Iris pigment epithelial cell (primary cell): ENCODE results near the gene GNB1.
"Not testable (repeated sequence)": the region's sequence is repeated elsewhere in the genome, so short reads cannot be mapped to it uniquely, and the experiment has no call there.

ENCODE experiments used
- DNase-seq: peaks from one replicate; pipeline ENCODE4 v3.0.0-alpha.2; 2011; ENCODE audit warnings: low read depth

The GNB1 gene

DNA sequence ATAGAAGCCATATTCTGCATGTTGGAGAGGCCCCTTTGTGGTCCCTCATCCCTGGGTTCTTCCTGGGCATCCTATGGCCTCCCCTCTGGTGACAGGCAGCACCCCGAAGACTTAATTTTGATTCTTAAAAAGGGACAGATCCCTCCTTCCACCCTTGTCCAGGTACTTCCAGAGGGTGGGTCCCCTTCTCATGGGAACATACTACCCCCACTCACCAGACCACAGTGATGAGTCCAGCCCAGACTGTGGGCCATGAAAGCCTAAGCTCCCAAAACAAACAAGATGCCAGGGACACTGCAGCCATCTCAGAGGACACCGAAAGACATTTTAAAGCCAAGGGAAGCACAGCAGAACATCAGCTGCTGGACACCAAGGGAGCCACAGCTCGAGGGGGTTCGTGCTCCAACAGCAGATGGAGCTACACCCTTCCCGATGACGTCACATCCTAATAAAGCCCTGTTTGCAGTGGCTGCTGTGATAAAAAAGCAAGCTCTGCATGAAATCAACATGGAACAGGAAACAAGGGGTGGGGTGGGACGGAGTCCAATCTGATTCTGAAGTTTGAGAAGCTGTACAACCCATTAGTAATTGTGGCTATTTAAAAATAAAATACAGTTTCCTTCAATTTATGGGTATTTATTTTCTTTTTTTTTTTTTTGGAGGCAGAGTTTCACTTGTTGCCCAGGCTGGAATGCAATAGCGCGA lies 32.4 kb downstream of the GNB1 start:
- peak; percentile 88 for DNase-seq

DNA sequence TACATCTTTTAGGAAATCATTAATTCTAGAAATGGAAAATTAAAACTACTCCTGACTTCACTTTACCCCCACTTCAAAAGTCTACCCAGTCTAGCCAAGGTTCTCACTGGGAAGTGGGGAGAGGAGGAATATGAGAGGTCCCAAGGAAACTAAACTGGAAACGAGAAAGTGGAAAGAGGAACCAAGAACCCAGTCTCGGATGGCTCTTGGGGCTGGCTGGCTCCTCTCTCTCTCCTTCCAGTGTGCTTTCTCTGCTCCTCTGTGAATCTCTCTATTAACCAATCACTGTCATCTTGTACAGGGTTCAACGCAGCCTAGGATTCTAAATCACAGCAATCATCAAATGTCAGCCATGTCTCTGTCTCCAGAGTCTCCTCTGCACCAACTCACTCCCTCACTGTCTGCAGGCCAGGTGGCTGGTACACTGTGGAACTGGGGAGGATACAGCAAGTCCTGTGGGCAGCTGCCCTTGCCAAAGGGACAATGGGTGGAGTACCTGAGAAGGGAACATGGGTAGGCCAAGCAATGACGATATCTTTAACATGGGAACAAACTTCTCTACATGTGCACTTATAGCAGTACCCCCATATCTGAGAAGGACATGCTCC lies 33.7 kb downstream of the GNB1 start:
- DNase-seq: no peak

DNA sequence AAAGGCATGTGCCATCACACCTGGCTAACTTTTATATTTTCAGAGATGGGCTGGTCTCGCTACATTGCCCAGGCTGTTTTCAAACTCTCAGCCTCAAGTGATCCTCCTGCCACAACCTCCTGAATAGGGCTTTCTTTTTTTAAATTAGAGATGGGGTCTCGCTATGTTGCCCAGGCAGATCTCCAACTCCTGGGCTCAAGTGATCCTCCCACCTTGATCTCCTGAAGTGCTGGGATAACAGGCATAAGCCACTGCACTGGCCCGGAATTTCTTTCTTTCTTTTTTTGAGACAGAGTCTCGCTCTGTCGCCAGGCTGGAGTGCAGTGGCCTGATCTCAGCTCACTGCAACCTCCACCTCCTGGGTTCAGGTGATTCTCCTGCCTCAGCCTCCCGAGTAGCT lies 34.7 kb downstream of the GNB1 start:
- DNase-seq: not testable (repeated sequence)

DNA sequence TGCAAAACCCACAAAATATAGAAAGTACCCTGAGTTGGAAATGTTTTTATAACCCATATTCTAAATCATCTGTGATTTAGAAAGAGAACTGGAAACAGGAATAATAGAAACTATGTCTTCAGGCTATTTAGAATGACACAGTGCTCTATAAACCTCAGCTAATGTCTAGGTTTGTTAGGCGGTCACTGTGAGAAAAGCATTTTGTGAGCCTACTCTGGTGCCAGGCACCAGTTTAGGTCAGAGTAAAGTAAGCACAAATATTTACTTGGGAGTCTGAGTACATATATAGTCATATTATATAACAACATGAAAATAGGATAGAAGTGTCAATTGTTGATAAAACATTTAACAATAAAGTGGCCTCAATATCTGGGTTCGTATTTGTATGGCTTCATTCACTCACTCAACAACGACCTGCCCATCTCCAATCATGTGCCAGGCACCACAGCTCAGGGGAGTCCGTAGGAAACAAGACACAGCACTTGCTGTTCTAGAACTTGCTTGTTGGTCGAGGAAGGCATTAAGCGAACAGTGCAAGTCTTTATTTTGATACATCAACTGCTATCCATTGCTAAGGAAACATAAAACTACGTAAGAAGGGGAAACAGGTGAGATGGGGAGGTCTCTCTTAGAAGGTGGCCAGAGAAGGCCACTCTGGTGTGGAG lies 37.2 kb downstream of the GNB1 start:
- no peak for DNase-seq

DNA sequence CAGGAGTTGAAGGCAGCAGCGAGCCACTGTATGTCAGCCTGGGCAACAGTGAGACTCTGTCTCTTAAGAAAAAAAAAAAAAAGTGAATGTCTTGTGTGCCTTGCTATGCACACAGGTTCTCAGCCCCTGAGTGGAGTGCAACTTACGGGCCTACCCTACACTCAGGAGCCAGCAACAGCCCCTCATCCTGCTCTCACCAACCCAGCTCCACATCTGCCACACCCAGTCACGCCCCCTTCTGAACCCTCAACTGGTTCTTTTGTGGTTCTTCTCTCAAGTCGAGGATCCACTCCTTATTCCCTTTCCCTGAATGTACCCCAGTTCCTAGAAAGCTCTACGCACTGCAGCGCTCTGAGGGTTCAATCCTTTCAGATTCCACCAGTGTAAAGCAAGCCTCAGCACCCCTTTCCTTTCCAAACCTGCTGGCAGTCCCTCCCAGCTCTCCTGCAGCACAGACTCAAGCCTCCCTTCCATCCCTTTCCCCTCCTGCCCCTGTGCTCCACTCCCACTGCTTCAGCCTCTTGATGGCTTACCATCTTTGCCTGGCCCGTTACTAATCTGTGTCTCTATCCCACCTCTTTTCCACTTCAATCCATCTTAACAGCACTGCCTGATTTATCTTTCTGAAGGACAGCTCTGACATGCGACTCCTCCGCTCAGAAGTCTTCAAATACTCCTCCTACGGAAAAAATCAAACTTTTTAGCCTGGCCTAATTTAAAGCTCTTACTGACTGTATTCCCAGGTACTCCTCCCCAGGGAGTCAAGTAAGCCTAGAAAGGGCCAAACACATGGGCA lies 38.1 kb downstream of the GNB1 start:
- DNase-seq: no peak

DNA sequence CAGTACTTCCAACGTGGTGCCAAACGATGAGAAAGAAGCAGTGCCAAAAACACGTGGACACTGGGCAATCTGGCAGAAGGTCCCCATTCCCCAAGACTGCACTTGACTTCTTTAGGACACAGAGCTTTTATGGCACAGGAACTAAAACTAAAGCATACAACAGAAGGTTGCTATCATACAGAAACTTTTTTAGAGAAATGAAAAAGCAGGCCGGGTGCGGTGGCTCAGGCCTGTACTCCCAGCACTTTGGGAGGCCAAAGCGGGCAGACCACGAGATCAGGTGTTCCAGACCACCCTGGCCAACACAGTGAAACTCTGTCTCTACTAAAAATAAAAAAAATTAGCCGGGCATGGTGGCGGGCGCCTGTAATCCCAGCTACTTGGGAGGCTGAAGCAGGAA lies 43.0 kb downstream of the GNB1 start:
- DNase-seq: no peak

DNA sequence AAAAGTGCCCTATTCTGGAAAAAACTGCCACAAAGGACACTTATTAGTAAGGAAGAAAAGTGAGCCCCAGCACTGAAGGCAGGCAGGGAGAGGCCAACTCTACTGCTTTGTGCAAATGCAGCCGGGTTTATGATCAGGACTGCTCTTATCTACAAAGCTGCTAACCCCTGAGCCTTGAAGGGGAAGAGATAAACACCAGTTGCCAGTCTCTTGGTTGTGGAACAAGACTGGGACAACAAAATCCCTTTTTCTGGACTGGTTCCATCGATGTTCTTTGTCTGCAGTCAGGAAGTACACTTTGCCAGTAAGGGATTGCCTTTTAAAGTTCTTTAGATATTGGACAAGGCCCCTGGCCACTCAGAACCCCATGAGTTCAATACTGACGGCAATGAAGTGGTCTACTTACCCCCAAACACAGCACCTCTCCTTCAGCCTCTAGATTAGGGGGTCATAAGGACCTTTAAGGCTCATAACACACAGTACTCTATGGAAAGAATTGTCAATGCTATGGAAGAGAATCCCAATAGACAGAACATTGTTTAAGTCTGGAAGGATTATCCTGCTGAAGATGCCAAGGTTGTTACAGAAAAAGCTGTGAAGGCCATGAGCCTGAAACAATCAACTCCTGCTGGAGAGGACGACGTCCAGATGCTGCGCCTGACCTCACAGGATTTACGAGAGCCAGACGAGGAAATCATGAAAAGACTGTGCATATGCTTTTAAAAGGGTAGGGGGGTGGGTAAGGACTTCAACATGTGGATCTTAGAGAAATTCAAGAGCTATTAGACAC lies 43.6 kb downstream of the GNB1 start:
- DNase-seq: no peak

DNA sequence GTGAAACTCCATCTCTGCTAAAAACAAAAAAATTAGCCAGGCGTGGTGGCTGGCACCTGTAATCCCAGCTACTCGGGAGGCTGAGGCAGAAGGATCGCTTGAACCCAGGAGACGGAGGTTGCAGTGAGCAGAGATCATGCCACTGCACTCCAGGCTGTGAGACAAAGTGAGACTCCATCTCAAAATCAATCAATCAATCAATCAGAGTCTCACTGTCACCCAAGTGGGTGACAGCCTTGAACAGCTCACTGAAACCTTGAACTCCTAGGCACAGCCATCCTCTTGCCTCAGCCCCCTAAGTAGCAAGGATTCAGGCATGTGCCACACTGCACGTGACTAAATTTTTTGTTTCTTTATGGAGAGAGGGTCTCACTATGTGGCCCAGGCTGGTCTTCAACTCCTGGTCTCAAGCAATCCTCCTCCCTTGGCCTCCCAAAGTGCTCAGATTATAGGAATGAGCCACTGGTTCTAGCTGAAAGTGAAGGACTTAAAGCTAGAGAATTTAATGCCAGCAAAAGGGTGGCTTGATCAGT lies 44.4 kb downstream of the GNB1 start:
- no peak for DNase-seq

DNA sequence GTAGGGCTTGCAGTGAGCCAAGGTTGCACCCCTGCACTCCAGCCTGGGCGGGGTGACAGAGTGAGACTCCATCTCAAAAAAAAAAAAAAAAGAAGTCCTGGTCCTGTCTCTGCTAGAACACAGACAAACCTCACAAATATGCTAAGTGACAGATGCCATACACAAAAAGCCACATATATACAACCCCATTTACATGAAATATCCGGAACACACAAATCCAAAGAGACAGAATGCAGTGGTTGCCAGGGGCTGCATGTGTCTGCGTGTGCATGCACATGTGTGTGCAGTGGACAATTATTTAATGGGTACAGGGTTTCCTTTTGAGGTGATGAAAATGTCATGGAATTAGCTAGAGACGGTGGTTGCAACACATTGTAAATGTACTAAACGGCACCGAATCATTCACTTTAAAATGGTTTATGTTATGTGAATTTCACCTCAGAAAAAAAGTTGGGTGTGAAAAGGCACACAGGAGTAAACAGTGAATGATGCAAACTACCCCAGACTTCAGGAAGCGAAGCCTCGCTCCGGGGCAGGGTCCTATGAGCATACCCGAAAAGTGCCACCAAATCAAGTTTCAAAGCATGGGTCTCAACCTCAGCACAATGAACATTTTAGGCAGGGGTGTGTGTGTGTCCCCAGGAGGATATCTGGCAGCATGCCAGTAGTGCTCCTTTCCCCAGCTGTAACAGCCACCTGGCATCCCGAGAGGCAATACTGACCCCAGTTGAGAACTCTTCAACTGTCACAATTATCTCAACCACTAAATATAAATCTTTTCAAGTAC lies 48.3 kb downstream of the GNB1 start:
- no peak for DNase-seq

DNA sequence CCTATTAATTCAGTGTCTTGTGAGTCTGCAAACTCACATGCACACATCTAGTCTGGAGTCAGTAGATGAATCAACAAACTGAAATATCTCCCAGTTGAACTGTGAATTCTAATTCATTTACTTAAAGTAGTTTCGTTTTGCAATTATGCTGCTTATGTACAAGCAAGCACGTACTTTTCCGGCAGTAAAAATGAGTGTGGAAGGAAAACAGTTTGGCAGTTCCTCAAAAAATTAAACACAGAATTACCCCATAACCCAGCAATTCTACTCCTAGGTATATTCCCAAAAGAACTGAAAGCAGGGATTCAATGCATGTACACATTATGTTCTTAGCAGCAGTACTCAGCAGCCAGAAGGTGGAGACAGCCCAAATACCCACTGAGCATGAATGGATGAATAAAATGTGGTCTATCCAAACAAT lies 49.3 kb downstream of the GNB1 start:
- DNase-seq: no peak

DNA sequence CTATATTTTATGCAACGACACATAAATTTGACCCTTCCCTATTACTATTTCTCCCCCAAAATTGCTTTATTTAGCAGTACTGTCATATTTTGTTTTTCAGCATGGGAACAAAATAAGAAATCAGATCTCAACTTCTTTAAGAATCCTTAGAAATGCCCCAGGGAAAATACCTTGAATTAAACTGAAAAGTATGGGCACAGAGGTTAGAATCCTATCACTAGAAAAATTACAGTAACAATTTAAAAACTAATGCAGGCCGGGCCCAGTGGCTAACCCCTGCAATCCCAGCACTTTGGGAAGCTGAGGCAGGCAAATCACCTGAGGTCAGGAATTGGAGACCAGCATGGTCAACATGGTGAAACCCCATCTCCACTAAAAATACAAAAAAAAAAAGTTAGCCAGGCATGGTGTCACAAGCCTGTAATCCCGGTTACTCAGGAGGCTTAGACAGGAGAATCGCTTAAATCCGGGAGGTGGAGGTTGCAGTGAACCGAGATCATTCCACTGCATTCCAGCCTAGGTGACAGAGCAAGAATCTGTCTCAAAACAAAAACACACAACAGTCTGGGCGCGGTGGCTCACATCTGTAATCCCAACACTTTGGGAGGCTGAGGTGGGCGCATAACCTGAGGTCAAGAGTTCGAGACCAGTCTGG lies 51.4 kb downstream of the GNB1 start:
- no peak for DNase-seq

DNA sequence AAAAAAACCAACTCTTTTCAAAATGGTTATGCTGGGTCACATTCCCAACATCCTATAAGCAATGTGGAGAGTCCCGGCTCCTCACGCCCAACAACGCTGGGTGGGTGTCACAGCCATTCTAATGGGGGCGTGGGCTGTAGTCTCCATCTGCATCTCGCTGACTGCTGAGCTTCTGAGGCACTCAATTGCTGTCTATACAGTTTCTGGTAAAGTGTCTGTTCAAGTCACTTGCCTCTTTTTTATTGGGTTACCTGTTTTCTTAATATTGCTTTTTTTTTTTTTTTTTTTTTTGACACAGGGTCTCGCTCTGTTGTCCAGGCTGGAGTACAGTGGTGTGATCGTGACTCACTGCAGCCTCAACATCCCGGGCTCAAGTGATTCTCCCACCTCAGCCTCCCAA lies 54.8 kb downstream of the GNB1 start:
- DNase-seq: no peak

DNA sequence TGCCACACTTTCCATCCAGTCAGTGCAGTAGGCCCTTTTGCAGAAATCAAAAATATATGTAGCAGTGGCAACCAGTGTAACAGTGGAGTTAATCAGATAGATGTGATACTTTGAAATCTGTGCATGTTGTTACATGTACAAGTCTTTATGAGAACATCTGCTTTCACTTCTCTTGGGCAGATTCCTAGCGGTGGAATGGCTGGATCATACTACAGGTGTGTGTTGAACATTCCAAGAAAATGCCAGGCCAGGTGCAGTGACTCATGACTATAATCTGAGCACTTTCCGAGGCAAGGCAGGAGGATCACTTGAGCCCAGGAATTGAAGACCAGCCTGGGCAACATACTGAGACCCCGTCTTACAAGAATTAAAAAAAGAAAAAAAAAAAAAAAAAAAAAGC lies 55.3 kb downstream of the GNB1 start:
- no peak for DNase-seq

DNA sequence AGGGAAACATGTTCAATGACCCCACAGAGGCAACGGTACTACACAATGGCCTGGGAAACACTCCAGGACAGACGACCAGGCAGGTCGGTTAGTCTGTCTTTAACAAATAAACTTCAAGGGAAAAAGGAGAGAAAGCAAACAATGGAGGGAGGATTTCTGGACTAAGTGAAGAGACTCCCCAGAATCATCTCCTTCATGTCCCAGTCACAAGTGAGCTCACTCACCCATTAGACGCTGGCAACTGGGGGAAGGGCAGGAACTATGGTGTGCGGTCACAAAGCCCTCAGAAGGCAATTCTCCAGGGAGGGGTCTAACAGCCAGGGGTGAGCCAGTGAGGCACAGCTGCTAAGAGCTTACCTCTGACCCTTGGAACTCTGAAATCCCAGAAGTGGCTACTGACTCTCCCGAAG lies 57.0 kb downstream of the GNB1 start:
- peak; percentile 43 for DNase-seq

DNA sequence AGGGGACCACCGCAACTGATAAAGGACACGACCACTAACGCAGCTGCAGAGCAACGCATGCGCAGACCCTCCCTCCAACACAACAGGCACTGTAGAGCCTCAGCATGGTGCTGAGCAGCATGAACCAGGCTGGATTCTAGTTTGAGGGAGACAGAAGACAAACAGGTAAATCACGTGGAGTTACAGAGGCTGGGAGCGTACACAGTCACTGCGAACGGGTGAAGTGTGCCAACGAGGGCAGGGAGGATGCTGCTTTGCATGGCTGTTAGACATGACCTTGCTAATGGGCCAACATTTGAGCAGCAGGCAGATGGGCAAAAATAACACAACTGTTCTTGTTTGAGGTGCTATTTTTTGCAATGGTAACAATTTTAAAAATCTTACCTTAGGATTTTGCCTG lies 57.4 kb downstream of the GNB1 start:
- no peak for DNase-seq

DNA sequence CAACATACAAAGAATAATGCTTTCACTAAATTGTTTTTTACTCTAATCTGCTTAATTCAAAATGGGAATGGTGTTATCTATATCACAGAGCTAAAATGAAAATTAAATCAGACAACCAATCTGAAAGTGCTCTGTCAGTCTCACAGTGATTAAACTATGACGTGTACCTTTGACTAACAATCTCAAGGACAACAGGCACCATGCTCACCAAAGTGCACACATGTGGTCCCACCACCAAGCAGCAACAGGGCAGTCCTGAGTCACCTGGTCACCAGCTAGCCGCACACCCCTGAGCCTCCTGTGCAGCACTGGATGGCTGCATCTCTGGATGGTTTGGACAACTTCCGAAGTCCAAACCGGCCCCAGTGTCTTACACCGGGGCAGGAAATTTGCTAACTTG lies 58.1 kb downstream of the GNB1 start:
- peak; percentile 62 for DNase-seq

DNA sequence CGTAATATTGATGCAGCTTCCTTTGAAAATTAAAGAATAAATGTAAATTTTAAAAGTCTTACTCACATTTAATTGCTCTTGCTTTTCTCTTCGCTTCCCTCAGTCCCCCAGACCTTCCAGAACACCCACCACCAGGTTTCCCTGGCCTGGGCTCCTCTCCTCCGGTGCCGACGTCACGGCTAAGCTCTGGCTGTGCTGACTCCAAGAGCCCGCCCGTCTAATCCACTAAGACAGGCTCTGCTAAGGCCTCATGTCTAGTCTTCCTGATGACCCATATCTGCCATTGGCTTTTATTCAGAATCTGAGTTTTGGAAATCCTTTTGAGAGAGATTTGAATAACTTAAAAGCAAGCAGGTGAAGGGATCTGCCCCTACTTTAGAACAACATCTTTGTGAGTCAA lies 58.7 kb downstream of the GNB1 start:
- peak; percentile 37 for DNase-seq

DNA sequence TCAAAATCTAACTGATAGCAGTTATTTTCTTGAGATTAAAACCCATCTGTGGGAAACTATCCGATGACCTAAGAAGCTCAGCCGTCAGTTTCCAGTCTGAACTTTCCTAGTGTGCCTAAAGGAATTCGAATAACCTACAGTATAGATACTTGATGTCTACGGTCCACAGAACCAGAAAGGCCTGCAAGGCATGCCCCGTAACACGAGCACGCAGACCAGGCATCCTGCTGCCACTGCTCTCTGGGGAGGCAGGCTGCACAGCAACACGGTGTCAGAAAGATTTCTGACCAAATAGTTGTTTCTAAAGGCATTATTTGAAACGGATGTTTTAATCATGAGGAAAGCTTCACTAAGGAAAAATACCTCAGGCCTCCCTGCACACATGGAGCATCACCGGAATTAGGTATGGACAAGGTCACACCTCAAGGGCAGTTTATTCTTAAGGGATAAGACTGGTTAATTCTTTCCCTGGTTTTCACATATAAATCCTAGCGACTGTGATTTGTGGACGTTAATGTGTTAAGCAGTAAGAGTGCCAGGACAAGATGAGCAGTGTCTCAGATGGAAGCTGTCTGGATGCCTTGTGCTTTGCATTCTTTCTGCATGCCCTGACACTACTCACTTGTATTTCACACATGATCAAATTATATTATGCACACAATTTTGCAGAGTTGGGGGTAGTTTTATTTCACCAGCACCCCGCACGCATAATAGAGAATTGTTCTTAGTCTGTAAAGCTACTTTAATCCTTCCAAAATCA lies 63.6 kb downstream of the GNB1 start:
- DNase-seq: no peak

DNA sequence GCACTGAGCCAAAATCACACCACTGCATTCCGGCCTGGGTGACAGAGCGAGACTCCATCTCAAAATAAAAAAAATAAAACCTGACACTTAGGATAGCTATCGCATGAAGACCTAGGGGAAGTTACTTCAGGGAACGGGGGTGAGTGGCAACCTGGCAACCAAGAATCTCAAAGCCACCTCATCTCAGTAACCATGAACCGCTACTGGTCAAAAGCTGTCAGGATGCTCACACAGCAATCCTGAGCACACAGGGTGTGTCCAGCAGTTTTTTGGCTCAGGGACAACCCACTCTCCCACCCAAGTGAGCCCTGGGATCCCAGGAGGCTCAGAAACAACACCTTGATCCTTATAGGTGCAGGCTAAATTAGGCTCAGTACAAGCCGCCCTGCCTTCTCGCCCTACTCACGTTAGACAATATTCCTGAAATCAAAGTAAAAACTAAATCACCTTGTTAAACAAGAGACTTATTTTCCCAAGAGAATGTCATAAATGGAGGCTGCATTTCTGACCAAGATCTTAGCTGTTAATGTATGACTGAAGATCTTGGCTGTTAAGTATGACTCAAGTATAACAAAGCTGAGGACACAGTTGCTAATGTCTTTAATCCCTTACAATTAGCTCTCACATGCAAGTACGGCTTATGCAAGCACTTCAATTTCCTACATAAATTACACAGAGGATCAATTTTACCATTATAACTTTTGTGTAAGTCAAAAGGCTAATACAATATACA lies 64.4 kb downstream of the GNB1 start:
- no peak for DNase-seq
